ENCODE measurements around the gene IP6K2.

The IP6K2 gene

DNA sequence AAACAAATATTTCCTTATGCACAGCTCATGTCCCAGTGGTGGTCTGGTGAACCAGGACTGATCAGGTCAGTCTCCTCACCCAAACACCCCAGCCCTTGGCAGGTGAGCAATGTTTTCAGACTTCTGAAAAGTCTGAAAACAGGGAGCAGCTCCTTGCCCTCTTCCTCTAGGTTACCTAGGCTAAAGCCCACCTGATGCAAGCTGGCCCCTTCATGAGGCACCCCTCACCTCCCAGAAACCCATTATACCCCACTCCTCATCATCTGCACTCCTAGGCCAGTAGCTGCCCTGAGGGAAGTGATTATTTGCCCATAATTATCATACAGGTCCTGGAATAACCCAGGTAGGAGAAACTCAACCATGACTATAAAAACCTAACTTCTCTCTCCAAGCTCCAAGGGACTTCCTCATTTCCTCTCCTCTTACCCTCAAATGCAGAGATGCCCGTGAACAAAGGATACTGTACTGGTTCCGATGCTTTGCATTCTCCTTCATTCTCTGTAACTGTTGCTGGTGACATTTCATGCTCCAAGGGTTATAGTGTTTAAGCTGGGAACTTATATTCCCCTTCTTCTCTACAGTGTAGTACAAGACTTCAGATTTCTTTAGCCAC, 26.1 kb downstream of the IP6K2 start:
- no peak for TF ChIP-seq CREB1 (IDR thresholded peaks at IDR 0.05; ENCODE audit: low read depth)
- TF ChIP-seq FOXM1 (IDR thresholded peaks at IDR 0.05; ENCODE audit: borderline replicate concordance, low read depth): no peak
- TF ChIP-seq TCF12 (IDR thresholded peaks at IDR 0.05; ENCODE audit: low read depth): no peak
- TF ChIP-seq, protein P1, sequence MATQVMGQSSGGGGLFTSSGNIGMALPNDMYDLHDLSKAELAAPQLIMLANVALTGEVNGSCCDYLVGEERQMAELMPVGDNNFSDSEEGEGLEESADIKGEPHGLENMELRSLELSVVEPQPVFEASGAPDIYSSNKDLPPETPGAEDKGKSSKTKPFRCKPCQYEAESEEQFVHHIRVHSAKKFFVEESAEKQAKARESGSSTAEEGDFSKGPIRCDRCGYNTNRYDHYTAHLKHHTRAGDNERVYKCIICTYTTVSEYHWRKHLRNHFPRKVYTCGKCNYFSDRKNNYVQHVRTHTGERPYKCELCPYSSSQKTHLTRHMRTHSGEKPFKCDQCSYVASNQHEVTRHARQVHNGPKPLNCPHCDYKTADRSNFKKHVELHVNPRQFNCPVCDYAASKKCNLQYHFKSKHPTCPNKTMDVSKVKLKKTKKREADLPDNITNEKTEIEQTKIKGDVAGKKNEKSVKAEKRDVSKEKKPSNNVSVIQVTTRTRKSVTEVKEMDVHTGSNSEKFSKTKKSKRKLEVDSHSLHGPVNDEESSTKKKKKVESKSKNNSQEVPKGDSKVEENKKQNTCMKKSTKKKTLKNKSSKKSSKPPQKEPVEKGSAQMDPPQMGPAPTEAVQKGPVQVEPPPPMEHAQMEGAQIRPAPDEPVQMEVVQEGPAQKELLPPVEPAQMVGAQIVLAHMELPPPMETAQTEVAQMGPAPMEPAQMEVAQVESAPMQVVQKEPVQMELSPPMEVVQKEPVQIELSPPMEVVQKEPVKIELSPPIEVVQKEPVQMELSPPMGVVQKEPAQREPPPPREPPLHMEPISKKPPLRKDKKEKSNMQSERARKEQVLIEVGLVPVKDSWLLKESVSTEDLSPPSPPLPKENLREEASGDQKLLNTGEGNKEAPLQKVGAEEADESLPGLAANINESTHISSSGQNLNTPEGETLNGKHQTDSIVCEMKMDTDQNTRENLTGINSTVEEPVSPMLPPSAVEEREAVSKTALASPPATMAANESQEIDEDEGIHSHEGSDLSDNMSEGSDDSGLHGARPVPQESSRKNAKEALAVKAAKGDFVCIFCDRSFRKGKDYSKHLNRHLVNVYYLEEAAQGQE (IDR thresholded peaks at IDR 0.05; ENCODE audit: low read depth): no peak
- TF ChIP-seq, protein P2, sequence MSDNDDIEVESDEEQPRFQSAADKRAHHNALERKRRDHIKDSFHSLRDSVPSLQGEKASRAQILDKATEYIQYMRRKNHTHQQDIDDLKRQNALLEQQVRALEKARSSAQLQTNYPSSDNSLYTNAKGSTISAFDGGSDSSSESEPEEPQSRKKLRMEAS (IDR thresholded peaks at IDR 0.05): no peak
- TF ChIP-seq RAD21 (IDR thresholded peaks at IDR 0.05; ENCODE audit: low read depth): no peak
- TF ChIP-seq CEBPB (IDR thresholded peaks at IDR 0.05): no peak
- TF ChIP-seq TEAD4 (IDR thresholded peaks at IDR 0.05): no peak
- TF ChIP-seq NFIC (IDR thresholded peaks at IDR 0.05): no peak
- no peak for TF ChIP-seq TAF1 (IDR thresholded peaks at IDR 0.05; ENCODE audit: low read depth)

DNA sequence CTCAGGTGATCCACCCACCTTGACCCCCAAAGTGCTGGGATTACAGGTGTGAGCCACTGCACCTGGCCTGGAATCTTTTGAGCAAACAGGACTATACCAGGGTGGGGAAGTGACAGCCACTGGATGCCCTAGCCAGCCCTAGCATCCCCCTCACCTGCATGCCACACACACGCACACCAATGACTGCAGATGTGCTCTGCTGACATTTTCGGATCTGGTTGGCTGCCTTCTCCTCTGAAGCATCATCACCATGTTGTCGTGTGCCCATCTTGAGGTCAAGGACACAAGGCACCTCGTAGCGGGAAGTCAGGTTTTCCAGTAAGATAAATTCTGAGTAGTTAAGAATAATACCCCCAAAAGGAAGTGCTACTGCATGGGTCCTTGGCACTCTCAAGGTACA, 27.6 kb downstream of the IP6K2 start:
- TF ChIP-seq NFIC (IDR thresholded peaks at IDR 0.05) (no peak), CREB1 (IDR thresholded peaks at IDR 0.05; ENCODE audit: low read depth) (no peak), CEBPB (IDR thresholded peaks at IDR 0.05) (no peak), TAF1 (IDR thresholded peaks at IDR 0.05; ENCODE audit: low read depth) (no peak), EP300 (IDR thresholded peaks at IDR 0.05; ENCODE audit: borderline replicate concordance) (no peak), FOXM1 (IDR thresholded peaks at IDR 0.05; ENCODE audit: borderline replicate concordance, low read depth) (no peak), RAD21 (IDR thresholded peaks at IDR 0.05; ENCODE audit: low read depth) (no peak), EGR1 (IDR thresholded peaks at IDR 0.05) (no peak), ZBTB7A (IDR thresholded peaks at IDR 0.05; ENCODE audit: low read depth) (no peak), TCF12 (IDR thresholded peaks at IDR 0.05; ENCODE audit: low read depth) (no peak), TEAD4 (IDR thresholded peaks at IDR 0.05) (no peak), YY1 (IDR thresholded peaks at IDR 0.05; ENCODE audit: low read depth) (no peak)
- TF ChIP-seq, protein P2 (IDR thresholded peaks at IDR 0.05): no peak
- TF ChIP-seq, protein P1 (IDR thresholded peaks at IDR 0.05; ENCODE audit: low read depth): no peak
- TF ChIP-seq, protein P3, sequence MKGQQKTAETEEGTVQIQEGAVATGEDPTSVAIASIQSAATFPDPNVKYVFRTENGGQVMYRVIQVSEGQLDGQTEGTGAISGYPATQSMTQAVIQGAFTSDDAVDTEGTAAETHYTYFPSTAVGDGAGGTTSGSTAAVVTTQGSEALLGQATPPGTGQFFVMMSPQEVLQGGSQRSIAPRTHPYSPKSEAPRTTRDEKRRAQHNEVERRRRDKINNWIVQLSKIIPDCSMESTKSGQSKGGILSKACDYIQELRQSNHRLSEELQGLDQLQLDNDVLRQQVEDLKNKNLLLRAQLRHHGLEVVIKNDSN (IDR thresholded peaks at IDR 0.05): no peak

DNA sequence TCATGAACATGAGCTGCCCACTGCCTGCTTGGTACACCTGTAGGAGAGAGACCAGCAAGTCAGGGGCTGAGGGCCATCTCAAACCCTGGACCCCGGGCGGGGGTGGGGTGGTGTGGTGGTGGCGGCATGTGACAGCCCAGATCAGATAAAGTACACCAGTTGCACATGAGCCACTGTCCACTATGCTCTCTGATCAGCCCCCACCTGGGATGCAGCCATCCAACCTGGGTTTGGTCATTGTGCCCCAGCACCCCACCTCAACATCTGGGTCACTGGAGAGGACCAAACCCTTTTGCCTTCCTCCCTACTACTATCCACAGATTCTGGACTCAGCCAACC, 28.3 kb downstream of the IP6K2 start:
- no peak for TF ChIP-seq NFIC (IDR thresholded peaks at IDR 0.05)
- no peak for TF ChIP-seq CEBPB (IDR thresholded peaks at IDR 0.05)
- no peak for TF ChIP-seq ZBTB7A (IDR thresholded peaks at IDR 0.05; ENCODE audit: low read depth)
- no peak for TF ChIP-seq EP300 (IDR thresholded peaks at IDR 0.05; ENCODE audit: borderline replicate concordance)
- TF ChIP-seq YY1 (IDR thresholded peaks at IDR 0.05; ENCODE audit: low read depth): no peak
- TF ChIP-seq, protein P1 (IDR thresholded peaks at IDR 0.05; ENCODE audit: low read depth): no peak
- no peak for TF ChIP-seq FOXM1 (IDR thresholded peaks at IDR 0.05; ENCODE audit: borderline replicate concordance, low read depth)
- TF ChIP-seq TAF1 (IDR thresholded peaks at IDR 0.05; ENCODE audit: low read depth): no peak
- TF ChIP-seq, protein P3 (IDR thresholded peaks at IDR 0.05): no peak
- TF ChIP-seq RAD21 (IDR thresholded peaks at IDR 0.05; ENCODE audit: low read depth): no peak
- no peak for TF ChIP-seq TEAD4 (IDR thresholded peaks at IDR 0.05)
- no peak for TF ChIP-seq EGR1 (IDR thresholded peaks at IDR 0.05)
- TF ChIP-seq CREB1 (IDR thresholded peaks at IDR 0.05; ENCODE audit: low read depth): no peak
- TF ChIP-seq TCF12 (IDR thresholded peaks at IDR 0.05; ENCODE audit: low read depth): no peak

DNA sequence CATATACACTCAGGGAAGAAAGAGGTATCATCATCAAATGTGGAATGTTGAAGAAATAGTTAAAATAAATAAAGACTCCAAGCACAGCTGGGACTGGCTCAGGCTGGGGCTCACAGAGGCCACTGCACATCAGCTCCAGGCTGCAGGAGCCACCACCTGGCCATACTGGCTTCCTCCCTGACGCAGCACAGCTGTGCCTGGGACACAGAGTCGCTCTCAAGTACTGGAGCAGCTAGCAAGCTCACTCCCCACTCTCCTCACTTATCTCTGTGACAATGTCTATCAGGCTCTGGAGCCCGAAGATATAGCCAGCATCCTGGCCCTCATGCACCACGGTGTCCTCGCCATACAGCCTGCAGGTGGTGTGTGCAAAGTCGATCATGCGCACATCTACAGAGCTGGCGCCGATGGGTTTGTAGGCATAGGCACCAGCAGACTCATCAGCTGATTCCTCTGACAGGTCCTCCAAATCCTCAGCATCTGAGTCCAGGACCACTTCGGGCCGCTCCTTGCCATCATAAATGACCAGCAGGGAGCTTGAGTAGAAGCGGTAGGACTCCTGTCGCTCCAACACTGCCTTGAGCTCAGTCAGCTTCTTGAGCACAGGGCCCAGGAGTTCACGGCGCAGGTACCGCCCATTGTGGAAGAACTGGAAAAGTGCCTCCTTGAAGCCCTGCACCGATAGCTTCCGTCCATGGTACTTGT, 28.8 kb downstream of the IP6K2 start:
- TF ChIP-seq, protein P2 (IDR thresholded peaks at IDR 0.05): no peak
- no peak for TF ChIP-seq RAD21 (IDR thresholded peaks at IDR 0.05; ENCODE audit: low read depth)
- no peak for TF ChIP-seq NFIC (IDR thresholded peaks at IDR 0.05)
- TF ChIP-seq, protein P1 (IDR thresholded peaks at IDR 0.05; ENCODE audit: low read depth): no peak
- TF ChIP-seq CREB1 (IDR thresholded peaks at IDR 0.05; ENCODE audit: low read depth): no peak
